GM21576 (cell line): ENCODE measurements around the gene PAK1.
"Not testable (repeated sequence)": the region's sequence is repeated elsewhere in the genome, so short reads cannot be mapped to it uniquely, and the experiment has no call there.

Experiments used
- ATAC-seq: cut with Tn5 transposase; IDR thresholded peaks from one replicate; pipeline ENCODE4 v1.9.1; 2021; ENCODE audit warnings: mild to moderate bottlenecking, moderate library complexity; ENCODE audit not compliant: unreplicated experiment

The PAK1 gene

GRCh38 chr11:77473801-77474683 lies at the start of gene PAK1:
TSS of gene PAK1 (minus strand) at chr11:77474094. CDS start at chr11:77392520, 81,574 bp downstream.
- peak; percentile 60 for ATAC-seq

DNA sequence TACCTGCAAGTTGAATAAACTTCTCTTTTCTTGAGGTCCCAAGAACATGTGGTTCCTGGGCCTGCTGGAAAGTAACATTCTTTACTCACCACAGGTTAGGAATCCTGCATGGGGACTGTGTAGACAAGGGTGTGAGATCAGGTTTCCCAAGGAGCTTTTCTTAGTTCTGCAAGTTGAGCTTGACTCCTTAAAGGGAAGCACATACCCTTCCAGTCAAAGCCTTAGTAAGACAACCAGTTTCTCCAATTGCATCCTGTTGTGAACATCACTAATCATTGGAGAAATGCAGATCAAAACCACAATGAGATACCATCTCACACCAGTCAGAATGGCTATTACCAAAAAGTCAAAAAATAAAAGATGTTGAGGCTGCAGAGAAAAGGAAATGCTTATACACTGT lies 48.3 kb upstream of the PAK1 start:
- no peak for ATAC-seq

- no peak for ATAC-seq
Observed at GRCh38 chr11:77519847-77520246, 46.0 kb upstream of the PAK1 start.

- no peak for ATAC-seq
Observed at GRCh38 chr11:77518471-77518870, 44.6 kb upstream of the PAK1 start.

GRCh38 chr11:77517753-77518152 lies 43.9 kb upstream of the PAK1 start:
- ATAC-seq = no peak

DNA sequence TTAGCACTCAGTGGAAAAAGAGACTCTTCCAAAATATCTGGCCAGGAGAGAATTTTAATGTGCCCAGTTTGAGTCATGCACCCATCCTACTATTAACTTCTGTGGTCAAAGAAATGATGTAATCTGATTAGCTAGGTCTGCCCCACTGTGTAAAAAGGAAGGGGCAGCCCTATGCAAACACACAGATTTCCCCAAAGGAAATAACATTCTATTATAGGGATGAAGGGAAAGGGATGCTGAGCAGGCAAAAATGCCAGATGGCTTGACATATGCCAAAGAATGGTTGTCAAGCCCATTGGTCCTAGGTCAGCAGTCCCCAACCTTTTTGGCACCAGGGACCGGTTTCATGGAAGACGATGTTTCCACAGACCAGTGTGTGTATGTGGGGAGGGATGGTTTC lies 43.3 kb upstream of the PAK1 start:
- ATAC-seq = no peak

GRCh38 chr11:77515483-77515882 lies 41.6 kb upstream of the PAK1 start:
- no peak for ATAC-seq

DNA sequence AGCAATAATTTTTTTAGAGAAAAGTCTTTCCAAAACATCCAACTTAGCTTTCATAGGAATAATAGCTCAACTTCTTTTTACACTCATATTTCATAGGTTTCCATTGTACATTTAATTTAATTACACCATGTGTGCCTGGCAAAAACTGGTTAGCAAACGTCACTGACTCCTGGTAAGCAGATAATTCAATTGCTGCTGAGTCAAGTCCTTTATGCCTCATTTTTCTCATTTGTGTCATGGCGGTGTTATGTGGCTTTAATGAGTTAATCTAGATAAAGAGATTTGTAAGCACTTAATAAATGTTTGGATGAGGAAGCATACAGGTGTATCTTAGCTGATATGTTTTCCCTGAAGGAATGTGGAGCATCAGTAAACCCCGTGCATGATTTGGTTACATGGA lies 41.2 kb upstream of the PAK1 start:
- ATAC-seq = no peak

DNA sequence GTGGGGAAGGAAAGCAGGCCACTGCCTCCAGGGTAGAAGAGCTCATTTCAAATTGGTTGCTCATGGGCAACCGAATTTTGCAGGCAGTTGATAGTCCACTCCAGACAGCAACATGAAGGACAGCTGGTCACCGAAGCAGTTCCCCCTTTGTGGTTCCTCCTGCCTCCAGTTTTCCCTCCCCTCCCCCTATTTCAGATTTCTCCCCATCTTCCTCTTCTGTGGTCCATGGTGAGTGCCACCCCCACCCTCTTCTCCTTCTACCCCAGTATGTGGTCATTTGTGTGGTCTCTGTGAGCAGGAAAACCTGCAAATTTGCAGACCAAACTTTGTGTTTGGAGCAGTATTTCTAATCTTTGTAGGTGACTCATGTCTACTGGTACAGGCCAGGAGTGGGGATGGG lies 38.2 kb upstream of the PAK1 start:
- ATAC-seq = no peak

DNA sequence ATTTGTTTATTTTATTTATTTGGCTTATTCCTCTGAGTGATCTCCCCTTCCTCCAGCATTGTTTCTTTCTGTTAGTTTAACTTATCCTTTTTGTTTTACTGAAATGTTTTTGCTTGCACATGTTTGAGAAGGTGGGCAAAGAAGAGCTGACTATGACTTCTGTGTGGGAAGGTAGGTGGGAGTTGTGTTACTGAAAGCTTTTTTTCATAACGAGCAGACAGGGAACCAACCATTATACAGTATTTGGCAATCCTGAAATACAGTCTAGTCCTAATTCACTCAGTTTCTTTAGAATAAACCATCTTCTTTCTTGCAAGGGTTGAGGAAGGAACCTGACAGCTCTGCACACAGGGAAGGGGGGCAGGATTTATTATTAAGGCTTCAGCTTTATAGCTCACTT lies 37.0 kb upstream of the PAK1 start:
- no peak for ATAC-seq

GRCh38 chr11:77510095-77510494 lies 36.2 kb upstream of the PAK1 start:
- ATAC-seq = no peak

- ATAC-seq = no peak
Observed at GRCh38 chr11:77508019-77508418, 34.1 kb upstream of the PAK1 start.

DNA sequence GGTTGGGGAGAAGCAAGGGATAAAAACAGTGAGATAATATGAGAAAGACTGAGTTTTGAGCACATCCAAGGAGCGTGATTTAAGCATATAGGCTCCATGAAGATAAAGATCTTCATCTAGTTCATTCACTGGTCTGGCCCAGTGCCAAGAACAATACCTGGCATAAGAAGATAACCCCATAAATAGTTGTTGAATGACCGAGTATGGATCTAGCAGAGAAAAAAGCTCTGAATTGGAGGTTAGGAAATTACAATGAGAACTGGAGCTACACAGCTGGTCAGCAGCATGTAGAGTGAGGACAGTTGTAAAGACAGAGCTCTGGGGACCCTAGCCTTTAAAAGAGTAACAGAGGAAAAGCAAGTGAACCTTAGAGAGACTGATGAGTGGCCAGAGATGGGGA lies 33.0 kb upstream of the PAK1 start:
- no peak for ATAC-seq

GRCh38 chr11:77505956-77506355 lies 32.1 kb upstream of the PAK1 start:
- no peak for ATAC-seq

DNA sequence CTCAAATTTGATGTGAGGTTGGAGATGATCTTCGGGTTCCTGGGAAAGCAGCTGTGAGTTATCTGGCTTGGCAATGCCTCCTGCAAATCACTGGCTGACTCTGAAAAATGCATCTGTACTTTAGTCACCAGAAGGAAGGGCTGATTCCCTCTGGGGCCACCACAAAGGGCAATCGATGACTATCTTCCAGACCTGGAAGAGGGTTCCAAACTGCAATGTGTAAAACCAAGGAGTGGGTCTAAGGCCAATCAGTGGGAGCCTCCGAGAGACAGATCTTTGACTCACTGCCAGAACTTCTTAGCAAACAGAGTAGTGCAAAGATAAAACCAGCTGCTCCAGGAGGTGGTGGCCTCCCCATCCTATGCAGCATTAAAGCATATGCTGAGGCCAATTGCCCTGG lies 29.1 kb upstream of the PAK1 start:
- ATAC-seq = no peak

- ATAC-seq = no peak
Observed at GRCh38 chr11:77502346-77502905, 28.5 kb upstream of the PAK1 start.

- no peak for ATAC-seq
Observed at GRCh38 chr11:77501758-77502157, 27.9 kb upstream of the PAK1 start.

- ATAC-seq = no peak
Observed at GRCh38 chr11:77497368-77497767, 23.5 kb upstream of the PAK1 start.

- ATAC-seq = no peak
Observed at GRCh38 chr11:77495526-77495925, 21.6 kb upstream of the PAK1 start.

DNA sequence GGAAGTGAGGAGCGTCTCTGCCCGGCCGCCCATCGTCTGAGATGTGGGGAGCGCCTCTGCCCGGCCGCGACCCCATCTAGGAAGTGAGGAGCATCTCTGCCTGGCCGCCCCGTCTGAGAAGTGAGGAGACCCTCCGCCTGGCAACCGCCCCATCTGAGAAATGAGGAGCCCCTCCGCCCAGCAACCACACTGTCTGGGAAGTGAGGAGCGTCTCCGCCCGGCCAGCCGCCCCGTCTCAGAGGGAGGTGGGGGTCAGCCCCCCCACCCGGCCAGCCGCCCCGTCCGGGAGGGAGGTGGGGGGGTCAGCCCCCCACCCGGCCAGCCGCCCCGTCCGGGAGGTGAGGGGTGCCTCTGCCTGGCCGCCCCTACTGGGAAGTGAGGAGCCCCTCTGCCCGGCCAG lies 16.1 kb upstream of the PAK1 start:
- not testable (repeated sequence) for ATAC-seq

DNA sequence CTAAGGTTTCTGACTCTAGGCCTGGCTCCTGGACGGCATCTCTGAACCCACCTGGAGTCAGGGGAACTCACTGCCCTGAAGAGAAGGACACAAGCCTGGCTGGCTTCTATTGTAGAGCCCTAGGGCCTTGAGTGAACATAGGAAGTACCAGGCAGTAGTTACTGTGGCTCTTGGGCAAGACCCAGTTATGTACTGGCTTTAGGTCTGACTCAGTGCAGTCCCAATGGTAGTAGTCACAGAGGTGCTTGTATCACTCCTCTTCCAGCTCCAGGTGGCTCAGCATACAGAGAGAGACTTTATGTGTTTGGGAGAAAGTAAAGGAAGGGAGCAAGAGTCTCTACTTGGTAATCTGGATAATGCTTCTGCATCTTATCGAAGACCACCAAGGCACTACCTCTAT lies 13.9 kb upstream of the PAK1 start:
- ATAC-seq = no peak

DNA sequence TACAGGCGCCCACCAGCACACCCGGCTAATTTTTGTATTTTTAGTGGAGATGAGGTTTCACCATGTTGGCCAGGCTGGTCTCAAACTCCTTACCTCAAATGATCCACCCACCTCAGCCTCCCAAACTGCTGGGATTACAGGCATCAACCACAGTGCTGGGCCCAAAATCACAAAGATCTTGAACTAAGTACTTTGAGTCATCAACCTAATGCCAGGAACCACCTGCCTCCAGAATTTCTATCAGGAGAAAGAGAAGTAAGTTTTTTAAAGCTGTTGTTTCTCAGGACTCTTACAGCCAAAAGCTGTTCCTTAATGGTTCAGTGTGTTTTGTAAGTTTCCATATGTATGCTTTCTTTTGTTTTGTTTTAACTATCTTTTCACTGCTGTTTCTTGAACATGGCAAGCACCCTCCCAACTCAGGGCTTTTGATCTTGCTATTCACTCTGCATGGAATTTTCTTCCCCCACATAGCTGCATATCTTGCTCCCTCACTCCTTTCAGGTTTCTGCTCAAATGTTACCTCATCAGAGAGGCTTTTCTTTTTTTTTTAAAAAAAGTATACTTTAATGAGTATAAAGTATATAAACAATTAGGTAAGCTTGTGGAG lies 6.0 kb upstream of the PAK1 start:
- ATAC-seq = no peak
